ENCODE results near the gene RAPGEFL1. TPM values are rescaled to one million over a fixed set of nuclear protein-coding genes. Genes with fewer than 3 reads are reported as not detected.

RAPGEFL1 gene, protein sequence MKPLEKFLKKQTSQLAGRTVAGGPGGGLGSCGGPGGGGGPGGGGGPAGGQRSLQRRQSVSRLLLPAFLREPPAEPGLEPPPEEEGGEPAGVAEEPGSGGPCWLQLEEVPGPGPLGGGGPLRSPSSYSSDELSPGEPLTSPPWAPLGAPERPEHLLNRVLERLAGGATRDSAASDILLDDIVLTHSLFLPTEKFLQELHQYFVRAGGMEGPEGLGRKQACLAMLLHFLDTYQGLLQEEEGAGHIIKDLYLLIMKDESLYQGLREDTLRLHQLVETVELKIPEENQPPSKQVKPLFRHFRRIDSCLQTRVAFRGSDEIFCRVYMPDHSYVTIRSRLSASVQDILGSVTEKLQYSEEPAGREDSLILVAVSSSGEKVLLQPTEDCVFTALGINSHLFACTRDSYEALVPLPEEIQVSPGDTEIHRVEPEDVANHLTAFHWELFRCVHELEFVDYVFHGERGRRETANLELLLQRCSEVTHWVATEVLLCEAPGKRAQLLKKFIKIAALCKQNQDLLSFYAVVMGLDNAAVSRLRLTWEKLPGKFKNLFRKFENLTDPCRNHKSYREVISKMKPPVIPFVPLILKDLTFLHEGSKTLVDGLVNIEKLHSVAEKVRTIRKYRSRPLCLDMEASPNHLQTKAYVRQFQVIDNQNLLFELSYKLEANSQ
- total RNA-seq: 1 to 10 TPM in 3 of 4 donors, under 1 TPM in 1; 0.99 to 4.3 (median 2.6) TPM
- polyA plus RNA-seq: 10 to 100 TPM; 48.0 to 85.0 (median 66.8) TPM

DNA sequence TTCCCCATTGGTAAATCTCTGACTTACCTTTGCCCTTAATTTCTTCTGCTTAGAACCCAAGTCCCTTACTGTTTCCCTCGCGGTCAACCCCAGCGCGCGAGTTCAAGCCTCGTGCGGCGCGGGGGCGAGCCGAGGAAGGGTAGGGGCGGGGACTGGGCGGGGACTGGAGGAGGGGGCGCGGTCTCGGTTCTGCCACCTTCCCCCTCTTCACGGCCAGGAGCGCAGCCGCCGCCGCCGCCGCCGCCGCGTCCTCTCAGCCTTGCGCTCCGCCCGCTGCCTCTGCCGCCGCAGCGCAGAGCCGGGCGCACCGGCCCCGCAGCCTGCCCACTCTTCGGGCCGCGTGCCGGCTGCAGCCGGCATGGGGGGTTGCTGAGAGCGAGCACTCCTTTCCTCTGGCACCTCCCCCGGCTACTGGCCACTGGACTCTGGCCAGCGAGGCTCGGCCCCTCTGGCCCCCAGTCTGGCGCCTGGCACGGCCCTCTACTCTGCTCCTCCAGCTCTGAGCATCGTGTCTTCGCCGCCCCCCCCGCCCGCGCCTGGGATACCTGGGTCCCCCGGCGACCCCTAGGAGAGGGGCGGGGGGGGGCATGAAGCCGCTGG is at the start of gene RAPGEFL1:
Gene RAPGEFL1, plus strand, starts transcription at position 196 of the 600 bp plus-strand sequence. Its CDS starts 392 bp downstream, at position 588.
- 1% methylated on average over 57 of the region's 57 CpGs for whole genome bisulfite sequencing, 2 donors
- intact Hi-C loops (cut with DNase I): loop anchor here (5.0 kb wide), 1 partner anchor 35 kb away; the partner anchor contains the start of gene CASC3

DNA sequence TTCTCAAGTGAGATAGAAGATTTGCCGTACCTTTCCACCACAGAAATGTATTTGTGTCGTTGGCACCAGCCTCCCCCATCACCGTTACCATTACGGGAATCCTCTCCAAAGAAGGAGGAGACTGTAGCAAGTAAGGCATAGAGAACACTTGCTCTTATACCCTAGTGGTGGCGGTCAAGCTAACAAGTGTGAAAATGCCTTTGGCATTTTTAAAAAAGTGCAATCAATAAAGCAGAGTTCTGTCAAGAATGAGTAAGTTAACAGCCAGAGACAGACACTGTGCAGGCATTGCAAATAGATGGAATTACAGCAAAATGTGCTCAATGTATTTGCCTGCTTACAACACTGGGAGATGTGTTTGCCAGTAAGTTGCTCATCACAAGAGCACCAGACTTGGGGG is 47.8 kb upstream of the RAPGEFL1 start:
- TF ChIP-seq, protein P1, sequence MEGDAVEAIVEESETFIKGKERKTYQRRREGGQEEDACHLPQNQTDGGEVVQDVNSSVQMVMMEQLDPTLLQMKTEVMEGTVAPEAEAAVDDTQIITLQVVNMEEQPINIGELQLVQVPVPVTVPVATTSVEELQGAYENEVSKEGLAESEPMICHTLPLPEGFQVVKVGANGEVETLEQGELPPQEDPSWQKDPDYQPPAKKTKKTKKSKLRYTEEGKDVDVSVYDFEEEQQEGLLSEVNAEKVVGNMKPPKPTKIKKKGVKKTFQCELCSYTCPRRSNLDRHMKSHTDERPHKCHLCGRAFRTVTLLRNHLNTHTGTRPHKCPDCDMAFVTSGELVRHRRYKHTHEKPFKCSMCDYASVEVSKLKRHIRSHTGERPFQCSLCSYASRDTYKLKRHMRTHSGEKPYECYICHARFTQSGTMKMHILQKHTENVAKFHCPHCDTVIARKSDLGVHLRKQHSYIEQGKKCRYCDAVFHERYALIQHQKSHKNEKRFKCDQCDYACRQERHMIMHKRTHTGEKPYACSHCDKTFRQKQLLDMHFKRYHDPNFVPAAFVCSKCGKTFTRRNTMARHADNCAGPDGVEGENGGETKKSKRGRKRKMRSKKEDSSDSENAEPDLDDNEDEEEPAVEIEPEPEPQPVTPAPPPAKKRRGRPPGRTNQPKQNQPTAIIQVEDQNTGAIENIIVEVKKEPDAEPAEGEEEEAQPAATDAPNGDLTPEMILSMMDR (IDR thresholded peaks at IDR 0.05): no peak
- TF ChIP-seq EP300 (IDR thresholded peaks at IDR 0.05): no peak
- intact Hi-C loops (cut with DNase I): no loop called here
- no peak overlapping the region for H3K27ac ChIP-seq
- H3K27me3 ChIP-seq: no peaks in the 10 kb centered on the region
- WGBS, 2 donors: 88 to 90% methylated on average over 5 of the region's 5 CpGs
- H3K36me3 ChIP-seq: peaks cover 15 to 90% (median 64%) of the 10 kb centered on the region in 4 donors
- no peak overlapping the region for H3K4me3 ChIP-seq
- peaks cover 0 to 19% (median 13%) of the 10 kb centered on the region in 4 donors for H3K4me1 ChIP-seq
- no peaks in the 10 kb centered on the region for H3K9me3 ChIP-seq
- no peak for DNase-seq

More for the DNA sequence above, at the start of gene RAPGEFL1:
- Histone ChIP-seq H3K27ac (peak within 1 kb of the TSS in 2 of 4 donors; percentile 43 to 54), H3K36me3 (peaks cover 0 to 40% (median under 1%) of the 10 kb centered on the region in 4 donors), H3K27me3 (no peaks in the 10 kb centered on the region), H3K4me1 (peaks cover 0 to 20% (median 18%) of the 10 kb centered on the region in 4 donors), H3K4me3 (peak within 1 kb of the TSS; percentile 34 to 57 (median 50)), H3K9me3 (no peaks in the 10 kb centered on the region)
- DNase-seq: peak; percentile 87
- TF ChIP-seq POLR2AphosphoS5 (IDR thresholded peaks at IDR 0.05) (peak in 1 of 4 donors; percentile 37), POLR2A (IDR thresholded peaks at IDR 0.05) (no peak), EP300 (IDR thresholded peaks at IDR 0.05) (no peak)
- TF ChIP-seq, protein P1 (IDR thresholded peaks at IDR 0.05): no peak

DNA sequence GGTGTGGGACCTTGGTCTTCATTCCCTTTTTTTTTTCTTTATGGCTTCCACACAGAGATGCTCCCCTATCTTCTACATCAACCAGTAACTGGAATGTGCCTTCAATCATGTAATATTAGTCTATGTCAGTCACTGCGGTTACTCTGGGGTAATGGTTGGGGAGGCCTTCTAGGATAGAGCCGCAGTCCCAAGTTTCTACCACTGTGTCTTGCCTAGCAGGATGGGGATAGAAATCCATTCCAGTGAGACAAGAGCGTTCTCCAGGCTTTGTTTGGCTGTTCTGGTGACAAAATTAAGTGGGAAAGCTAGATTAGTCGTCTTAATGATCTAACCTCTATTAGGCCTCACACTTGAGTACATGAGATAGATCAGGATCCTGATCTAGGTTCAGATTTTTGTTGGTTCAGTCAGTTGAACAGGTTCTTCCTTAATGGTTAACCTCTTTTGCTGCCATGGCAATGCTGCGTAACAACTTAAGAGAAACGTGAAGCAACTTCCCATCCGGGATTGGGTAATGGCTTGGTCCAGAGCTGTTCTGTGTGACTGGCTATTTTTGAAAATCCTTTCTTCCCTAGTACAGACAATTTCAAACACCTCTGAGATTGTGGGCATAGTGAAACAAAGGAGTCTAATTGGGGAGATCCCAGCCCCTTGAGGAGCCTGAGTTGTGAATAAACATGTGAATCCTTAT is 46.8 kb upstream of the RAPGEFL1 start:
- WGBS, 2 donors: 86 to 87% methylated on average over 7 of the region's 7 CpGs
- H3K4me1 ChIP-seq: peaks cover 0 to 9% (median 3%) of the 10 kb centered on the region in 4 donors
- DNase-seq: peak; percentile 74
- no peaks in the 10 kb centered on the region for H3K9me3 ChIP-seq
- no peaks in the 10 kb centered on the region for H3K27me3 ChIP-seq
- peak overlapping the region; percentile 18 to 50 (median 22) for H3K27ac ChIP-seq
- TF ChIP-seq POLR2A (IDR thresholded peaks at IDR 0.05) (no peak), EP300 (IDR thresholded peaks at IDR 0.05) (no peak), POLR2AphosphoS5 (IDR thresholded peaks at IDR 0.05) (no peak)
- TF ChIP-seq, protein P1 (IDR thresholded peaks at IDR 0.05): no peak
- H3K4me3 ChIP-seq: no peak overlapping the region
- intact Hi-C loops (cut with DNase I): no loop called here
- peaks cover 15 to 100% (median 72%) of the 10 kb centered on the region in 4 donors for H3K36me3 ChIP-seq

DNA sequence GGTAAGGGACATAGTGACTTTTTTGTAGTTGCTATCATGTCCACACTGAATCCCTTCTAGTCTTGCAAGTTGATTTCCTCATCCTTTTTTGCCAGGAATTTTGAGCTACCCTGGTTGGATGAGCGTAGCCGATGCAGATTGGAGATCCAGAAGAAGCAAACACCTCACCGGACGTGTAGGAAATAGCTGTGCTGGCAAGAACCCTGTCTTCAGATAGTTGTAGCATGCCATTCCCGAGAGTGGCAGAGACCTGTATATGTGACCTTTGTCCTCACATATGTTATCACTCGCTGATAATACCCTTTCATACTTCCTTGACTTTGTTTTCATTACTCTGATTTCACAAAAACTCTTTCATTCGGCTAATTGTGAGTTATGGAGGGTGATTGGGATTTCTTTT is 43.1 kb upstream of the RAPGEFL1 start:
- H3K9me3 ChIP-seq: no peaks in the 10 kb centered on the region
- DNase-seq: no peak
- H3K27me3 ChIP-seq: no peaks in the 10 kb centered on the region
- intact Hi-C loops (cut with DNase I): no loop called here
- H3K36me3 ChIP-seq: peaks cover 15 to 83% (median 61%) of the 10 kb centered on the region in 4 donors
- H3K4me1 ChIP-seq: peaks cover 0 to 5% (median 4%) of the 10 kb centered on the region in 4 donors
- peak overlapping the region in 1 of 4 donors; percentile 0 for H3K27ac ChIP-seq
- H3K4me3 ChIP-seq: no peak overlapping the region
- 20 to 67% methylated on average over 7 of the region's 7 CpGs for WGBS, 2 donors
- TF ChIP-seq POLR2A (IDR thresholded peaks at IDR 0.05): no peak
- no peak for TF ChIP-seq EP300 (IDR thresholded peaks at IDR 0.05)
- TF ChIP-seq POLR2AphosphoS5 (IDR thresholded peaks at IDR 0.05): no peak
- TF ChIP-seq, protein P1 (IDR thresholded peaks at IDR 0.05): no peak
